Stimulated activated CD8-positive, alpha-beta memory T cell treated with anti-CD3 and anti-CD28 coated beads, Interleukin-2, amount 100 ng/mL, for 1 hour (primary cell): ENCODE measurements around the gene SNX24.
"Not testable (repeated sequence)": the region's sequence is repeated elsewhere in the genome, so short reads cannot be mapped to it uniquely, and the experiment has no call there.

Experiments
- DNase-seq, 2 donors: peaks; one replicate each; pipeline ENCODE4 v3.0.0-alpha.2; 2020; ENCODE audit warnings: low read depth in 2 of 2

SNX24 gene

DNA sequence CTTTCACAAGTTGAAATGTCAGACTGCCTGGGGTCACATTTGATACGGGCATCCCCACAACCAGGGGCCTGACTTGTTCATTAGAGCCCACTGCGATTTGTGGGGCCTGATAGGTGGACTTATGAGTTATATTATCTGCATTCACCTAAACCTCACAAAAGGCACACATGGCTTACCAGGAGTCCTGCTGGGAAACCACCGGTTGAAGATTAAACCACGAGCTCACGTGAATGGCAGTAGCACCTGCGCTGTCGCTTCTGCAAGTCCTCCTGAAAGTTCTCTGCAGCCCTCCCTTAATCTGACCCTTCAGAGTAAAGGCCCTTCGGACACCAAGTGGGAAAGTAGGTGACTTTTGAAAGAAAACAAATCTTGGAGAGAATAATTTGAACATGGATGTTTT, 122.2 kb downstream of the SNX24 start:
- no peak for DNase-seq

- DNase-seq: not testable (repeated sequence)
These were observed 122.6 kb downstream of the SNX24 start for GRCh38 chr5:122968056-122968455.

DNA sequence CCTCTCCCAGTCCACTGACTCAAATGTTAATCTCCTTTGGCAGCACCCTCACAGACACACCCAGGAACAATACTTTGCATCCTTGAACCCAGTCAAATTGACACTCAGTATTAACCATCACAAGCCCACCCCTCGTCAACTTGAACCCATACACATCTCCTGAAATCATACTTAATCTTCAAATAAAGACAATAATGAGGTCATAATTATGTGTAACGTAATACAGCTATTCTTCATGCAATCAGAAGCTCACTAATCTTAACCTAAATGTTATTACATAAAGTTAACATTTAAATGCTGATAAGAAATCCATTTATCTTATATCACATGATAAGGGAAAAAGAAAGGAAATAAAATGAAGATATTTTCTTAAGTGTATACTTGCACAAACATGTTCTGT, 125.9 kb downstream of the SNX24 start:
- DNase-seq: no peak

DNA sequence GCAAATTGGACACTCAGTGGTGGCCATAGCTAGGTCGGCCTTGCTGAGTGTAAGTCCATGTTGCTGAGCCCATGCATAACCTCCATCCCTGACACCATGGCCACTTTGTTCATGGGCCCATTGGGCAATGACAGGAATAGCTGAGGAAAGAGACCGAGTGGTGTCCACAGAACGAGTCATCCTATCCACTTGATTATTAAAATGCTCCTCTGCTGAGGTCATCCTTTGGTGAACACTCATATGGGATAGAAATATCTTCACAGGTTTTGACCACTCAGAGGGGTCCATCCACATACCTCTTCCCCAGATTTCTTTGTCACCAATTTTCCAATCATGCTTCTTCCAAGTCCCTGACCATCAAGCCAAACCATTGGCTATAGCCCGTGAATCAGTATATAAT, 127.5 kb downstream of the SNX24 start:
- DNase-seq: no peak

GRCh38 chr5:122973759-122974158, 128.3 kb downstream of the SNX24 start:
- DNase-seq: not testable (repeated sequence)

GRCh38 chr5:122974251-122974650, 128.8 kb downstream of the SNX24 start:
- not testable (repeated sequence) for DNase-seq

DNA sequence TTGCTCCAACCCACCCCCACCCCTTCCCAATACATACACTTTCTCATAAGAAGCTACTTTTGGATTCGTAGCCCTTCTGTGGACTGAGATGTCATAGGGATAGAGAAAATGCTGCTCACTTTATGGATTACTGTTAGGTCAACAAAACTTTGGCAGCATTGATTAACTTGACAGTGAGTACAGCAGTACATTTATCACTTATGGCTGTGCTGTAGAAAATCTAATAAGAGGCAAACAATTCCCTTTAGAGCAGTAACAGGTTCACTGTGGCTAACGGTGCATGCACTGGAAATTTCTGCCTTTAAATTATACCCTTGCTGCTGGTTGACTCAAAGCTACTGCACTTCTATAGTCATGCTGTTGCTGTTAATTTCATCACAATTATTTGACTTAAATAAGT, 131.9 kb downstream of the SNX24 start:
- DNase-seq: no peak

- no peak for DNase-seq
These were observed 132.7 kb downstream of the SNX24 start for GRCh38 chr5:122978068-122978467.

DNA sequence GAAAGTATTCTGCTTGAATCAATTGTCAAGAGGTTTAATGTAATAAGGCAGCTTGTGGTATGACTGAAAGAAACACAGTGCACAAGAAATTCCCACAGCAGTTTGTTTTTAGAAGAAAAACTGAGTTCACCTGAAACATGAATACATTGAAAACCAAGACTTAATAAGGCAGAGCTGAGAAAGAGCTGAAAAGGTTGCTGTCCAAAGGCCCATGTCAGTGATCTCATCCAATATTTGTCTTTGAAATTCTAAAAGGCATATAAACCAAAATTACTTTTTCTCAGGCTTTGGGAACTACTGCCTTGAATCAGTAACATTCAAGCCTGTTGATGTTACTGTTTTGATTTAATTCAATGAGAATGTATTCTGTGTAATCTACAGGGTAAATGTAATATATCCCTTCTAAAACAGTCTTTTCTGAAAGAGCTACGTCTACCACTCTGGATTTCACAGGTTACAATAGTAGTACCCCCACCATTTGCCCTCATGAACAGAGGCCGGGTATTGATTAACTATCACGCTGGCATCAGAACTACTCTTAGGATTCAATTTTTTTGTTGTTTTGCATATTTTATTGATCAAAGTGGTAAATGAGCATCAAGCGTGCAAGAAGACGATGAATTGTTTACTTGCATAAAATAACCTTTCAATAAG, 133.4 kb downstream of the SNX24 start:
- DNase-seq: no peak

DNA sequence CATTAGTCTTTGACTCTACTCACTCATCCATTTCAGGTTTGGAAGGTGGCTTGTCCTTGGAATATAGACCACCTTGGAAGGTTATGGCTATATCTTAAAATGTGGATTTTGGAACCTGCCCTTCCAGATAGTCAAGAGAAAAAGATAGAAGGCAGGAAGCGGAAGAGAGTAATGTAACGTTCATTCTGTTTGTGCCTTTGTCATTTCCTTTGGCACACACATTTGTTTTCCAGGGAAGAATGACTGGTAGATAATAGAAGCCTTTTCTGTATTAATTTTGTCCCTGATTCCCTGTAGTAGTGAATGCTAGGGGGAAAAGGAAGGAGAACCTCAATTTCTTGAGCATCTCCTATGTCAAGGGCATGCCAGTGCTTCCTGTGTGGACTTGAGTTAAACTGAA, 136.4 kb downstream of the SNX24 start:
- DNase-seq: no peak

GRCh38 chr5:122982376-122982775, 137.0 kb downstream of the SNX24 start:
- no peak for DNase-seq

DNA sequence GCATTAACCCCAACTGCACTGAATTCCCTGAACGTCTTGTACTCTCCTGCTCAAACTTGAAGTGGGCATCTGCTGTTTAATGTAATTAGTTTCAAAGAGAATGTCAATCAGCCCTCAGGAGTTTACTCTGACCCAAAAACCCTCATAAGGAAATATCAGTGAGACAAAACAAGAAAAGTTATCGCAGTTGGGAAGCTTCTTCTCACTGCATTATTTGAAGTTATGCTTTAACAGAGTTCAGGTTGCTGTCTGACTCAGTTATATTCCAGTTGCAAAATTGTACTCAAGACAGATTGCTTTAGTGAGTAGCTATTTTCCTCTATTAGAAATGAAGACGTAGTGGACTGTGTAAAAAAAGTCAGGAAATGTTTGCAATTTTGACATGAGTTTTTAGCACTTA, 139.0 kb downstream of the SNX24 start:
- no peak for DNase-seq

DNA sequence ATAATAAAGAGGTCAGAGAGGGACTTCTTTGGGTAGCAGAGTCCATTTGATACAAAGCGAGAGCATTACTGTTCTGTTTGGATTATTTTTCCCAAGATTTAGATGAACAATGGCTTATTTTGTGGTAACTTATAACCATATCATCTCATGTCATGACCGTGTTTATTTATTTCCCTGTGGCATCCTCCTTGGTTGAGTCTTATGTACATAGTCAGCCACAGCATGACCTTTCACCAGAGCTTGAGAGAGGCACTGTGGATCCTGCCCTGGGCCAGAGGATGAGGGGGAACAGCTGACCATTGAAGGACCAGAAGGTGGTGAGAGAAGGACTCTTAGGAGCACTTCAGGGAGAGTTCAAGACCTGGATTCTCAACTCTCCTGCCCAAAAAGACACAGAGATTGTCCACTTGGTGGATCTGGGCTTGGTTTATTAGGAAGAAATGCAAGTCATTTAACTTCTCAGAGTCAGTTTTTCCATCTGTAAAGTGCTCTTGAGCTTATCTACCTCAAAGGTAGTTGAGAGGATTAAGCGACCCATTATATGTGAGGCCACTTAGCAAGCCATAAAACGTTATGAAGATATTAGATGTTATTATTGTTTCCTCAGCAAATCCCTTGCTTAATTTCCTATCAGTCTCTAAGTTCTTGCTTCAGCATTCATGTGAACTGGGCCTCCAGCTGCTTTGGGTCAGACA, 139.7 kb downstream of the SNX24 start:
- DNase-seq: no peak

DNA sequence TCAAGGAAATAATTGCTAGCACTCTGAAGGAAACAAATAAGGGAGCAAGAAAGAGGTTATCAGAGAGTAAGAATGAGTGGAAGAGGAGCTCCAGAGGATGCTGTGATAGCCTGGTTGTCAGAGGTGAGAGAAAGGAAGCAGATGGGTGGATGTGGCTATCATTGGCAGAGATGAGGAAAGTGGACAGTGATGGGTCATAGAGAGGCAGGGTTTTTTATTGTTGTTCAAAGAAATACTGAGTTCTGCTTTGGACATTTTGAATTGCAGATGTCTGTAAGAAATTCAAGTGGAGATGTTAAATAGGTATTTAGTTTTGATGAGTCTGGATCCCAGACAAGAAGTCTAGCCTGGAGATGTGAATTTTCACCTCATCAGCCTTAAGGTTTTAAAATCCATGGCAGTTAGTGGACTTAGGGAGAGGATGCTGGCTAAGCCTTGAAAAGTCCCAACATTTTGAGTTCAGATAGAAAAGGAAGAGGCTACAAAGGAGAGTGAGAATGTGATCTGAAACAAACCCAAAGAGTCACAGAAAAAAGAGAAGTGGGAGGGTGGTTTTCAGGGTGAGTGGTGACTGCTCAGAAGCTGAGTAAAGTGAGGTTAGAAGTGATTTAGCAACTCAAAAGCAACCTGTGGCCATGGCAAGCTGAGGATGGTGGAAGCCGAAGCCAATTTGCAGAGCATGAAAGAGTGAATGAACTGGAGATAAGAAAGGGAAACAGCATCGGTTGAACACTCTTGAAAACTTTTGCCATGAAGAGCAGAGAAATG, 140.7 kb downstream of the SNX24 start:
- no peak for DNase-seq

DNA sequence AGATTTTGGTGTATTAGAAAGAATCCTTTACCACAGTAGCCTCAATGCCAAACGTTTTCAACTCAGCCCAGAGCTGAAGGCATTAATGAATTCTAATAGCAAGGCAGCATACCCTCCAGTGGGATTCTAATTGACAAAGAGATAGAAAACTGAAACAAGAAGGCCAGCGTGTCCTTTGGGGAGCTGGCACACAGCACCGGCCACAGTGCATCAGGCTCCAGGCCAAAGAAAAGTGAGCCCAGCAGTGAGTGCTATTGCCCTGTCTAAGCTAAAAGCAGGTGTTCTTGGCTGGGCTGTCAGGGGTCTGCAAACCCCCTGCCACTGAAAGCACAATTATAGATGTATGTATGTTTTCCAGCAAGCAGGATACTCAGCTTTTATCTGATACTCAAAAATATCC, 150.7 kb downstream of the SNX24 start:
- no peak for DNase-seq

- no peak for DNase-seq
These were observed 151.9 kb downstream of the SNX24 start for GRCh38 chr5:122997294-122997693.

GRCh38 chr5:122999947-123000563, 154.6 kb downstream of the SNX24 start:
- no peak for DNase-seq

GRCh38 chr5:123000731-123001130, 155.3 kb downstream of the SNX24 start:
- DNase-seq: no peak

- no peak for DNase-seq
These were observed 156.4 kb downstream of the SNX24 start for GRCh38 chr5:123001808-123002207.

- no peak for DNase-seq
These were observed 161.8 kb downstream of the SNX24 start for GRCh38 chr5:123007182-123007581.

DNA sequence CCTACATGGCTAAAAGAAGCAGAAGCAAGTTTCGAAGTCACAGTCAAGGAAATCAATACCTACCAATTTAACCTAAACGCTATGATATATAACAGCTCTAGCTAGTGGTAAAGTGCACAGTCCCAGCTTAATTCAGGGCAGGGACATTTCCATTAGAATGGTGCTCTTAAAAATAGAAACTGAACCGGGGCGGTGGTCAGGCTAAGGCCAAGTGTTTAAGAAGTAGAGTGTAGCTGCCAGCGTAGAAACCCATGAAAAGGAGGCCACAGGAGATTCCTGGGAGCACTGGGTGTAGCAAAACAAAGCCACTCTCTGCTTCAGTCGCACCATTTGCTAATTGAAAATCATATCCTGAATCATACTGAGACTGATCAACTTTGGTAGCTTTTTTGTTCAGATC, 162.3 kb downstream of the SNX24 start:
- DNase-seq: no peak

DNA sequence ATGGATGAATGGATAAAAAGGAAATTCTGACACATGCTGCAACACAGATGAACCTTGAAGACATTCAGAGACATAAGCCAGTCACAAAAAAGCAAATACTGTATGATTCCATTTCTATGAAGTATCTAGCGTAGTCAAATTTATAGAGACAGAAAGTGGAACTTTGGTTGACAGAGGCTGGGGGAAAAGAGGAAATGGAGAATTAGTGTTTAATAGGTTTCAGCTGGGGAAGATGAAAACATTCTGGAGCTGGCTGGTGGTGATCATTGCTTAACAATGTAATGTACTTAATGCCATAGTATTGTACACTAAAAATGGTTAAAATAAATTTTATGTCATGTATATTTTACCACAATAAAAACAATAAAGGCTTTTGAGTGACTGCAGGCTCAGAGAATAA, 166.9 kb downstream of the SNX24 start:
- DNase-seq: no peak

GRCh38 chr5:123014689-123015088, 169.3 kb downstream of the SNX24 start:
- no peak for DNase-seq
